ENCODE results near the gene RDX.

DNA sequence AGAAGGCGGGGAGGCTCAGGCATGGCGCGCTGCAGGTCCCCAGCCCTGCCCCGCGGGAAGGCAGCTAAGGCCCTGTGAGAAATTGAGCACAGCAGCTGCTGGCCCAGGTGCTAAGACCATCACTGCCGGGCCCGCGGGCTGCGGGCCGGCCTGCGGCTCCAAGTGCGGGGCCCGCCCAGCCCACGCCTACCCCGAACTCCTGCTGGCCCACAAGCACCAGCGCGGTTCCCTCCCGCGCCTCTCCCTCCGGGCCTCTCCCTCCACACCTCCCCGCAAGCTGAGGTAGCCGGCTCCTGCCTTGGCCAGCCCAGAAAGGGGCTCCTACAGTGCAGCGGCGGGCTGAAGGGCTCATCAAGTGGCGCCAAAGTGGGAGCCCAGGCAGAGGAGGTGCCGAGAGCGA, 4.6 kb upstream of the RDX start:
- TF ChIP-seq, protein P1, sequence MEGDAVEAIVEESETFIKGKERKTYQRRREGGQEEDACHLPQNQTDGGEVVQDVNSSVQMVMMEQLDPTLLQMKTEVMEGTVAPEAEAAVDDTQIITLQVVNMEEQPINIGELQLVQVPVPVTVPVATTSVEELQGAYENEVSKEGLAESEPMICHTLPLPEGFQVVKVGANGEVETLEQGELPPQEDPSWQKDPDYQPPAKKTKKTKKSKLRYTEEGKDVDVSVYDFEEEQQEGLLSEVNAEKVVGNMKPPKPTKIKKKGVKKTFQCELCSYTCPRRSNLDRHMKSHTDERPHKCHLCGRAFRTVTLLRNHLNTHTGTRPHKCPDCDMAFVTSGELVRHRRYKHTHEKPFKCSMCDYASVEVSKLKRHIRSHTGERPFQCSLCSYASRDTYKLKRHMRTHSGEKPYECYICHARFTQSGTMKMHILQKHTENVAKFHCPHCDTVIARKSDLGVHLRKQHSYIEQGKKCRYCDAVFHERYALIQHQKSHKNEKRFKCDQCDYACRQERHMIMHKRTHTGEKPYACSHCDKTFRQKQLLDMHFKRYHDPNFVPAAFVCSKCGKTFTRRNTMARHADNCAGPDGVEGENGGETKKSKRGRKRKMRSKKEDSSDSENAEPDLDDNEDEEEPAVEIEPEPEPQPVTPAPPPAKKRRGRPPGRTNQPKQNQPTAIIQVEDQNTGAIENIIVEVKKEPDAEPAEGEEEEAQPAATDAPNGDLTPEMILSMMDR (IDR thresholded peaks at IDR 0.05), result no peak
- no peak for TF ChIP-seq POLR2AphosphoS5 (IDR thresholded peaks at IDR 0.05; ENCODE audit: insufficient read depth in 1 of 2, low read depth in 1 of 2)
